Trophoblast cell (in vitro differentiated cells and primary cell): Measurements from ENCODE around the gene WDCP.
A peak's percentile ranks its signal among the peaks of the same experiment; 100 is the strongest.

Experiments
- DNase-seq, 2 donors: peaks; one replicate each; pipeline ENCODE4 v3.0.0-alpha.2; 2016
- H2AFZ ChIP-seq: 2 replicates; pipeline ENCODE4 v1.6.1; 2013; ENCODE audit warnings: low read length, moderate library complexity, mild to moderate bottlenecking; ENCODE audit not compliant: insufficient read depth, poor library complexity
- H2AK5ac ChIP-seq: 2 replicates; pipeline ENCODE4 v1.6.1; 2013; ENCODE audit warnings: mild to moderate bottlenecking, low read length
- H2BK120ac ChIP-seq: 2 replicates; pipeline ENCODE4 v1.6.1; 2013; ENCODE audit warnings: low read length, mild to moderate bottlenecking, moderate library complexity; ENCODE audit not compliant: insufficient read depth, poor library complexity
- H2BK12ac ChIP-seq: 2 replicates; pipeline ENCODE4 v1.6.1; 2013; ENCODE audit warnings: mild to moderate bottlenecking, low read length, moderate library complexity
- H2BK5ac ChIP-seq: 2 replicates; pipeline ENCODE4 v1.6.1; 2013; ENCODE audit warnings: low read length, low read depth, moderate library complexity, mild to moderate bottlenecking; ENCODE audit not compliant: poor library complexity
- H3K14ac ChIP-seq: 2 replicates; pipeline ENCODE4 v1.6.1; 2013; ENCODE audit warnings: mild to moderate bottlenecking, low read length
- H3K18ac ChIP-seq: 2 replicates; pipeline ENCODE4 v1.6.1; 2013; ENCODE audit warnings: mild to moderate bottlenecking, low read length
- H3K23ac ChIP-seq: 2 replicates; pipeline ENCODE4 v1.6.1; 2013; ENCODE audit warnings: low read length
- H3K27ac ChIP-seq: 2 replicates; pipeline ENCODE4 v1.5.1; 2013; ENCODE audit warnings: low read depth, mild to moderate bottlenecking, inconsistent platforms, low read length, moderate library complexity
- H3K27me3 ChIP-seq: 2 replicates; pipeline ENCODE4 v1.6.1; 2013; ENCODE audit warnings: inconsistent platforms, mild to moderate bottlenecking, low read length, moderate library complexity; ENCODE audit not compliant: insufficient read depth
- H3K36me3 ChIP-seq, 2 experiments: 1 replicate in 1 of 2; 2 replicates in 1 of 2; pipeline ENCODE4 v1.6.1; 2013; ENCODE audit warnings: low read length in 2 of 2, mild to moderate bottlenecking in 2 of 2, moderate library complexity in 1 of 2; ENCODE audit not compliant: insufficient read depth in 2 of 2, control insufficient read depth in 1 of 2
- H3K4ac ChIP-seq: 2 replicates; pipeline ENCODE4 v1.6.1; 2013; ENCODE audit warnings: low read depth, mild to moderate bottlenecking, low read length, moderate library complexity
- H3K4me1 ChIP-seq, 2 experiments: 1 replicate in 1 of 2; 2 replicates in 1 of 2; pipeline ENCODE4 v1.6.1; 2013; ENCODE audit warnings: low read length in 2 of 2, mild to moderate bottlenecking in 2 of 2, moderate library complexity in 1 of 2; ENCODE audit not compliant: insufficient read depth in 2 of 2, control insufficient read depth in 1 of 2
- H3K4me2 ChIP-seq: 2 replicates; pipeline ENCODE4 v1.6.1; 2013; ENCODE audit warnings: inconsistent platforms, mild to moderate bottlenecking, low read length, moderate library complexity
- H3K4me3 ChIP-seq: 2 replicates; pipeline ENCODE4 v1.5.1; 2013; ENCODE audit warnings: mild to moderate bottlenecking, low read depth, low read length, inconsistent platforms
- H3K79me1 ChIP-seq: one replicate; pipeline ENCODE4 v1.6.1; 2013; ENCODE audit warnings: low read length
- H3K79me2 ChIP-seq: 2 replicates; pipeline ENCODE4 v1.6.1; 2013; ENCODE audit warnings: low read length, mild to moderate bottlenecking; ENCODE audit not compliant: control insufficient read depth, insufficient read depth, poor library complexity
- H3K9ac ChIP-seq: 2 replicates; pipeline ENCODE4 v1.6.1; 2013; ENCODE audit warnings: mild to moderate bottlenecking, low read length
- H3K9me3 ChIP-seq: 2 replicates; pipeline ENCODE4 v1.6.1; 2013; ENCODE audit warnings: low read depth, mild to moderate bottlenecking, control low read depth, inconsistent platforms, low read length; ENCODE audit not compliant: insufficient read depth
- H4K12ac ChIP-seq: 2 replicates; pipeline ENCODE4 v1.6.1; 2013; ENCODE audit warnings: low read depth, mild to moderate bottlenecking, low read length, moderate library complexity
- H4K8ac ChIP-seq: 2 replicates; pipeline ENCODE4 v1.6.1; 2013; ENCODE audit warnings: low read depth, mild to moderate bottlenecking, low read length, moderate library complexity
- H4K91ac ChIP-seq: one replicate; pipeline ENCODE4 v1.6.1; 2013; ENCODE audit warnings: low read depth, mild to moderate bottlenecking, low read length, moderate library complexity
- WGBS: extraction: QIAGEN DNeasy Blood & Tissue Kit; methylation state at CpG from one replicate; pipeline ENCODE4 v1.1.7; 2013; ENCODE audit warnings: missing lambda C conversion rate; ENCODE audit not compliant: insufficient read length, insufficient coverage; ENCODE audit errors: extremely low coverage; 5-methylcytosine and 5-hydroxymethylcytosine counted together

The WDCP gene

GRCh38 chr2:24077535-24077877, 30.3 kb upstream of the WDCP start:
- H2BK5ac ChIP-seq: no peak overlapping the region
- no peak overlapping the region for H2AK5ac ChIP-seq
- H3K14ac ChIP-seq: peak overlapping the region; percentile 38
- peak overlapping the region; percentile 74 for H3K9ac ChIP-seq
- H3K4ac ChIP-seq: peak overlapping the region; percentile 13
- H3K79me2 ChIP-seq: peaks cover 3% of the 10 kb centered on the region
- WGBS: no CpG with 5 or more reads among the region's 9 CpGs
- no peak overlapping the region for H3K23ac ChIP-seq
- peaks cover 0 to 6% of the 10 kb centered on the region in 2 experiments for H3K4me1 ChIP-seq
- peak overlapping the region; percentile 50 for H3K27ac ChIP-seq
- H3K79me1 ChIP-seq: peaks cover 8% of the 10 kb centered on the region
- no peaks in the 10 kb centered on the region for H3K9me3 ChIP-seq
- DNase-seq: no peak
- peak overlapping the region; percentile 79 for H3K4me3 ChIP-seq
- peaks cover 5 to 22% of the 10 kb centered on the region in 2 experiments for H3K36me3 ChIP-seq
- no peak overlapping the region for H3K18ac ChIP-seq
- no peaks in the 10 kb centered on the region for H3K27me3 ChIP-seq
- H4K12ac ChIP-seq: peak overlapping the region; percentile 56
- no peak overlapping the region for H2BK120ac ChIP-seq
- peak overlapping the region; percentile 86 for H4K8ac ChIP-seq
- no peak overlapping the region for H2BK12ac ChIP-seq
- H2AFZ ChIP-seq: peak overlapping the region; percentile 17
- peak overlapping the region; percentile 93 for H3K4me2 ChIP-seq
- peak overlapping the region; percentile 41 for H4K91ac ChIP-seq

- peaks cover 0 to 6% of the 10 kb centered on the region in 2 experiments for H3K4me1 ChIP-seq
- peak overlapping the region; percentile 51 for H3K18ac ChIP-seq
- H3K14ac ChIP-seq: peak overlapping the region; percentile 38
- H4K91ac ChIP-seq: peak overlapping the region; percentile 65
- H3K27me3 ChIP-seq: no peaks in the 10 kb centered on the region
- H3K4me2 ChIP-seq: peak overlapping the region; percentile 93
- H3K4ac ChIP-seq: peak overlapping the region; percentile 13
- no CpG with 5 or more reads among the region's 41 CpGs for WGBS
- H3K4me3 ChIP-seq: peak overlapping the region; percentile 79
- H4K12ac ChIP-seq: peak overlapping the region; percentile 56
- no peak overlapping the region for H2AK5ac ChIP-seq
- H2BK12ac ChIP-seq: no peak overlapping the region
- peak overlapping the region; percentile 50 for H3K27ac ChIP-seq
- no peak overlapping the region for H2BK120ac ChIP-seq
- H3K9ac ChIP-seq: peak overlapping the region; percentile 74
- DNase-seq: peak; percentile 11 to 45
- H3K79me2 ChIP-seq: peaks cover 3% of the 10 kb centered on the region
- H3K9me3 ChIP-seq: no peaks in the 10 kb centered on the region
- peak overlapping the region; percentile 86 for H4K8ac ChIP-seq
- H3K23ac ChIP-seq: no peak overlapping the region
- peaks cover 4 to 17% of the 10 kb centered on the region in 2 experiments for H3K36me3 ChIP-seq
- peaks cover 8% of the 10 kb centered on the region for H3K79me1 ChIP-seq
- no peak overlapping the region for H2BK5ac ChIP-seq
- peak overlapping the region; percentile 66 for H2AFZ ChIP-seq
These were observed 29.8 kb upstream of the WDCP start for GRCh38 chr2:24076849-24077534.

- Histone ChIP-seq H2BK120ac (no peak within 1 kb of the TSS), H2AFZ (peak within 1 kb of the TSS; percentile 66), H2BK12ac (no peak within 1 kb of the TSS)
These were observed 29.0 kb upstream of the WDCP start, which contains the start of gene SF3B6 for GRCh38 chr2:24075915-24076848. Gene SF3B6 (minus strand): TSS chr2:24076326. CDS start chr2:24076229, 97 bp downstream.

GRCh38 chr2:24075259-24075658, 28.1 kb upstream of the WDCP start:
- Histone ChIP-seq H3K14ac (no peak overlapping the region), H3K4me3 (no peak overlapping the region), H4K91ac (no peak overlapping the region), H3K23ac (no peak overlapping the region), H3K27ac (no peak overlapping the region), H2BK5ac (no peak overlapping the region), H2BK12ac (no peak overlapping the region), H4K8ac (no peak overlapping the region), H3K4ac (no peak overlapping the region), H2AFZ (no peak overlapping the region), H3K27me3 (no peaks in the 10 kb centered on the region), H3K18ac (no peak overlapping the region), H4K12ac (no peak overlapping the region), H3K4me1 (peaks cover 0 to 6% of the 10 kb centered on the region in 2 experiments), H3K79me2 (peaks cover 3% of the 10 kb centered on the region), H3K4me2 (peak overlapping the region; percentile 48), H3K36me3 (peaks cover 6 to 13% of the 10 kb centered on the region in 2 experiments), H3K79me1 (peaks cover 8% of the 10 kb centered on the region), H3K9me3 (no peaks in the 10 kb centered on the region), H2BK120ac (no peak overlapping the region), H3K9ac (no peak overlapping the region), H2AK5ac (no peak overlapping the region)
- DNase-seq: peak in 1 of 2 donors; percentile 14
- WGBS: no CpG with 5 or more reads among the region's 5 CpGs

More at GRCh38 chr2:24075915-24076848, 29.0 kb upstream of the WDCP start, which contains the start of gene SF3B6:
- Histone ChIP-seq H3K9me3 (no peaks in the 10 kb centered on the region), H3K4me3 (peak within 1 kb of the TSS; percentile 90), H3K14ac (peak within 1 kb of the TSS; percentile 43), H3K4me2 (peak within 1 kb of the TSS; percentile 93), H3K9ac (peak within 1 kb of the TSS; percentile 81), H3K27ac (peak within 1 kb of the TSS; percentile 50), H2AK5ac (no peak within 1 kb of the TSS), H4K12ac (peak within 1 kb of the TSS; percentile 56), H3K79me1 (peaks cover 8% of the 10 kb centered on the region), H3K27me3 (no peaks in the 10 kb centered on the region), H4K91ac (peak within 1 kb of the TSS; percentile 67), H3K18ac (peak within 1 kb of the TSS; percentile 51), H3K23ac (no peak within 1 kb of the TSS), H3K79me2 (peaks cover 3% of the 10 kb centered on the region), H3K36me3 (peaks cover 6 to 15% of the 10 kb centered on the region in 2 experiments), H3K4ac (peak within 1 kb of the TSS; percentile 11), H4K8ac (peak within 1 kb of the TSS; percentile 86), H3K4me1 (peaks cover 0 to 6% of the 10 kb centered on the region in 2 experiments), H2BK5ac (no peak within 1 kb of the TSS)
- peak; percentile 99 to 100 for DNase-seq
- no CpG with 5 or more reads among the region's 64 CpGs for WGBS
